ENCODE measurements around the gene ARHGEF28.

ARHGEF28 gene

GRCh38 chr5:73664796-73665195 is 38.8 kb downstream of the ARHGEF28 start:
- H3K4me3 ChIP-seq (ENCODE audit: low read depth, low read length), result no peak overlapping the region
- no peak for DNase-seq (ENCODE audit: low read depth)
- TF ChIP-seq, protein P1, sequence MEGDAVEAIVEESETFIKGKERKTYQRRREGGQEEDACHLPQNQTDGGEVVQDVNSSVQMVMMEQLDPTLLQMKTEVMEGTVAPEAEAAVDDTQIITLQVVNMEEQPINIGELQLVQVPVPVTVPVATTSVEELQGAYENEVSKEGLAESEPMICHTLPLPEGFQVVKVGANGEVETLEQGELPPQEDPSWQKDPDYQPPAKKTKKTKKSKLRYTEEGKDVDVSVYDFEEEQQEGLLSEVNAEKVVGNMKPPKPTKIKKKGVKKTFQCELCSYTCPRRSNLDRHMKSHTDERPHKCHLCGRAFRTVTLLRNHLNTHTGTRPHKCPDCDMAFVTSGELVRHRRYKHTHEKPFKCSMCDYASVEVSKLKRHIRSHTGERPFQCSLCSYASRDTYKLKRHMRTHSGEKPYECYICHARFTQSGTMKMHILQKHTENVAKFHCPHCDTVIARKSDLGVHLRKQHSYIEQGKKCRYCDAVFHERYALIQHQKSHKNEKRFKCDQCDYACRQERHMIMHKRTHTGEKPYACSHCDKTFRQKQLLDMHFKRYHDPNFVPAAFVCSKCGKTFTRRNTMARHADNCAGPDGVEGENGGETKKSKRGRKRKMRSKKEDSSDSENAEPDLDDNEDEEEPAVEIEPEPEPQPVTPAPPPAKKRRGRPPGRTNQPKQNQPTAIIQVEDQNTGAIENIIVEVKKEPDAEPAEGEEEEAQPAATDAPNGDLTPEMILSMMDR (IDR thresholded peaks at IDR 0.05; ENCODE audit: low read depth, low read length, missing control alignments), result no peak

DNA sequence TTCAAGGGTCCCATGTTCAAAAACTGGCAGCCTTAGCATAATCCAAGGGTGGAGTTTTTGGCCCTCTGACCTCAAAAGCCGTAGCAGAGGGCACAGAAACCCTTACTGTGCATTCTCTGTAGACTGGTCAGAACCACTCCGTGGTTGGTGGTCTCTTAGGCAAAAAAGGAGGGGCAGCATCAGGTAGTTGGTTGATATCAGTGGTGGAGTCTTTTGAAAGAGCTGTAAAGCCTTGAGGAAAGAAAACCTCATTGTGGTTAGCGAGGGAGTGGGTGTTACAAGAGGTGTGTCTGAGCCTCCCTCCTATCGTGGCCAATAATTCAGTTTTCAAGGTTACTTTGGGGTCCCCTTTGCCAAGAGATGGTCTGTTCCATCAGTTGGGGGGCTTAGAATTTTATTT is 40.9 kb downstream of the ARHGEF28 start:
- TF ChIP-seq, protein P1 (IDR thresholded peaks at IDR 0.05; ENCODE audit: low read depth, low read length, missing control alignments), result no peak
- DNase-seq (ENCODE audit: low read depth), result no peak
- H3K4me3 ChIP-seq (ENCODE audit: low read depth, low read length), result no peak overlapping the region

DNA sequence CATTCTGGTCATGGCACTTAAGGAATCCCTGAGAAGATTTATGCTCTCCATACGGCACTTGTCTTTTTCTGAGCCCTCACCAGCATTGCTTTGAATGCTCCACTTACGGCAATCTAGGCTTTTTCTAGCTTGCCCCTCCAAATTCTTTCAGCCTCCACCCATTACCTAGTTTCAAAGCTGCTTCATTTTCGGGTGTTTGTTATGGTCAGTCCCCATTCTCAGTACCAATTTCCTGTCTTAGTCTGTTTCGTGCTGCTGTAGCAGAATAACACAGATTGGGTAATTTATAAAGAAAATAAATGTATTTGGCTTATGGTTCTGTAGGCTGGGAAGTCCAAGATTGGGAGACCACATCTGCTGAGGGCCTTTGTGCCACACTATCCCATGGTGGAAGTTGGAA is 42.0 kb downstream of the ARHGEF28 start:
- no peak for DNase-seq (ENCODE audit: low read depth)
- TF ChIP-seq, protein P1 (IDR thresholded peaks at IDR 0.05; ENCODE audit: low read depth, low read length, missing control alignments), result no peak

GRCh38 chr5:73668486-73669111 is 42.6 kb downstream of the ARHGEF28 start:
- no peak overlapping the region for H3K4me3 ChIP-seq (ENCODE audit: low read depth, low read length)

More for the DNA sequence above, 42.0 kb downstream of the ARHGEF28 start:
- H3K4me3 ChIP-seq (ENCODE audit: low read depth, low read length), result no peak overlapping the region

GRCh38 chr5:73670731-73671130 is 44.7 kb downstream of the ARHGEF28 start:
- TF ChIP-seq, protein P1 (IDR thresholded peaks at IDR 0.05; ENCODE audit: low read depth, low read length, missing control alignments), result no peak
- no peak for DNase-seq (ENCODE audit: low read depth)
- H3K4me3 ChIP-seq (ENCODE audit: low read depth, low read length), result no peak overlapping the region

More at GRCh38 chr5:73668486-73669111, 42.6 kb downstream of the ARHGEF28 start:
- TF ChIP-seq, protein P1 (IDR thresholded peaks at IDR 0.05; ENCODE audit: low read depth, low read length, missing control alignments), result no peak
- no peak for DNase-seq (ENCODE audit: low read depth)

- DNase-seq (ENCODE audit: low read depth), result no peak
- TF ChIP-seq, protein P1 (IDR thresholded peaks at IDR 0.05; ENCODE audit: low read depth, low read length, missing control alignments), result no peak
- no peak overlapping the region for H3K4me3 ChIP-seq (ENCODE audit: low read depth, low read length)
These were observed 46.1 kb downstream of the ARHGEF28 start for GRCh38 chr5:73672132-73672531.

DNA sequence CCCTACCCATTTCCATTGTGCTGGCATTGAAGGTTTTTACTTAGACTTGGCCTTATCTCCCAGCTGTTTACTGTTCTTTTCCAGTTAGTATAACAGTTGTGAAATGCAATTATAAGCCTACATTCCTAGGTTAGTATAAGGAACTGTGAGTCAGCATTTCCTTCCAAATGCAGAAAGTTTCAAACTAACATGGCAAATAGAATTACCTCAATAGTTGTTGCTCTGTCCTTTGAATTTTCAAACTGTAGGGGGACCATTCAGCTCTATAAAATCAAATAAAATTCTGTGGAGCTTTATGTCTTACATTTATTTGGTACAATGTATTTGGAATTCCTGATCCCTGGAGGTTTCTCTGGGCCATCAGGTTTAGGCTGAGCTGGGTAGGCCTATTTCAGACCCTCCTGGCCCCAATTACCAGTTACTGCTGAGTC is 47.2 kb downstream of the ARHGEF28 start:
- no peak overlapping the region for H3K4me3 ChIP-seq (ENCODE audit: low read depth, low read length)
- DNase-seq (ENCODE audit: low read depth), result no peak

More for the DNA sequence above, 47.2 kb downstream of the ARHGEF28 start:
- TF ChIP-seq, protein P1 (IDR thresholded peaks at IDR 0.05; ENCODE audit: low read depth, low read length, missing control alignments), result no peak

Measured in GM12864 (cell line).